ENCODE results near the gene REXO1. TPM values are rescaled to one million over a fixed set of nuclear protein-coding genes. Genes with fewer than 3 reads are reported as not detected.
A peak's percentile ranks its signal among the peaks of the same experiment; 100 is the strongest.

The REXO1 gene
- total and polyA plus RNA-seq, 2 experiments from 2014 or later, result 20.2 to 90.1 TPM

GRCh38 chr19:1828279-1829238 is 19.7 kb downstream of the REXO1 start (continued):
- TF ChIP-seq CREB1 (CRISPR knock-in tag; IDR thresholded peaks at IDR 0.05; ENCODE audit: low read depth), result no peak
- TF ChIP-seq STAT1 (IDR thresholded peaks at IDR 0.05; ENCODE audit: unreplicated experiment), result no peak
- TF ChIP-seq ZNF114 (CRISPR knock-in tag; IDR thresholded peaks at IDR 0.05), result no peak
- no peak for TF ChIP-seq NANOG (IDR thresholded peaks at IDR 0.05; ENCODE audit: borderline replicate concordance)
- TF ChIP-seq EZH2phosphoT487 (IDR thresholded peaks at IDR 0.05; ENCODE audit: unreplicated experiment), result no peak
- no peak for TF ChIP-seq ETS1 (IDR thresholded peaks at IDR 0.05)

- DNase-seq (ENCODE audit: low spot score), result no peak
- no peak for TF ChIP-seq CREB1 (CRISPR knock-in tag; IDR thresholded peaks at IDR 0.05; ENCODE audit: low read depth)
- H2AFZ ChIP-seq, result no peak overlapping the region
- H3K4me1 ChIP-seq (ENCODE audit: insufficient read depth), result no peaks in the 10 kb centered on the region
- H3K4me2 ChIP-seq, result no peak overlapping the region
- Mint-ChIP-seq H3K9me3 (no peaks in the 10 kb centered on the region), H3K27ac (no peak overlapping the region), H3K36me3 (ENCODE audit: low read depth) (peaks cover 17% of the 10 kb centered on the region), H3K4me3 (no peak overlapping the region), H3K27me3 (ENCODE audit: insufficient read depth, low read depth, poor library complexity) (peaks cover 10% of the 10 kb centered on the region), H3K4me1 (peaks cover 6% of the 10 kb centered on the region; the same call in 2 of the 3 replicates)
- peak overlapping the region; percentile 45; the same call in 1 of the 2 replicates for H3K27ac ChIP-seq (ENCODE audit: low read depth)
- no peaks in the 10 kb centered on the region for H3K36me3 ChIP-seq (ENCODE audit: insufficient read depth)
- H3K4me3 ChIP-seq, result no peak overlapping the region
- H3K27me3 ChIP-seq (ENCODE audit: insufficient read depth), result no peaks in the 10 kb centered on the region
- 0 out of 2 replicates have a peak, but pooled peaks cover 4% of the 10 kb centered on the region for H3F3A ChIP-seq (replicated peaks; ENCODE audit: low read depth)
- peak; percentile 2; the same call in 1 of the 3 replicates for ATAC-seq
- H3K9me2 ChIP-seq (ENCODE audit: insufficient read depth), result no peaks in the 10 kb centered on the region
- peaks cover 12% of the 10 kb centered on the region for H4K20me1 ChIP-seq (replicated peaks; ENCODE audit: insufficient read depth)
- H3K79me2 ChIP-seq (replicated peaks; ENCODE audit: insufficient read depth), result peaks cover 10% of the 10 kb centered on the region; the same call in 1 of the 2 replicates
Observed at GRCh38 chr19:1827566-1828278, 20.6 kb downstream of the REXO1 start.

- H3K4me3 Mint-ChIP-seq, result peak overlapping the region; percentile 52; the same call in 2 of the 3 replicates
- no peaks in the 10 kb centered on the region for H3K4me1 ChIP-seq (ENCODE audit: insufficient read depth)
- H3K79me2 ChIP-seq (replicated peaks; ENCODE audit: insufficient read depth), result peaks cover 10% of the 10 kb centered on the region; the same call in 1 of the 2 replicates
- DNase-seq (ENCODE audit: low spot score) (peak; percentile 69), ATAC-seq (peak; percentile 55)
- H3K4me2 ChIP-seq, result peak overlapping the region; percentile 51; the same call in 1 of the 2 replicates
- no peak overlapping the region for H3K4me3 ChIP-seq
- no peaks in the 10 kb centered on the region for H3K9me3 Mint-ChIP-seq
- H3K27me3 Mint-ChIP-seq (ENCODE audit: insufficient read depth, low read depth, poor library complexity), result peaks cover 7% of the 10 kb centered on the region
- H3K36me3 Mint-ChIP-seq (ENCODE audit: low read depth), result peaks cover 24% of the 10 kb centered on the region
- H3K27me3 ChIP-seq (ENCODE audit: insufficient read depth), result no peaks in the 10 kb centered on the region
- H4K20me1 ChIP-seq (replicated peaks; ENCODE audit: insufficient read depth), result peaks cover 12% of the 10 kb centered on the region
- H3K27ac Mint-ChIP-seq, result no peak overlapping the region
- H3F3A ChIP-seq (replicated peaks; ENCODE audit: low read depth), result 0 out of 2 replicates have a peak, but pooled peaks cover 4% of the 10 kb centered on the region
- H3K36me3 ChIP-seq (ENCODE audit: insufficient read depth), result no peaks in the 10 kb centered on the region
- no peaks in the 10 kb centered on the region for H3K9me2 ChIP-seq (ENCODE audit: insufficient read depth)
- H2AFZ ChIP-seq, result no peak overlapping the region
- H3K27ac ChIP-seq (ENCODE audit: low read depth), result peak overlapping the region; percentile 45; the same call in 1 of the 2 replicates
- peaks cover 6% of the 10 kb centered on the region; the same call in 2 of the 3 replicates for H3K4me1 Mint-ChIP-seq
- TF ChIP-seq ZNF114 (CRISPR knock-in tag; IDR thresholded peaks at IDR 0.05) (no peak), ZNF331 (CRISPR knock-in tag; IDR thresholded peaks at IDR 0.05; ENCODE audit: low read depth) (no peak), JUNB (IDR thresholded peaks at IDR 0.05; ENCODE audit: unreplicated experiment) (no peak), STAT1 (IDR thresholded peaks at IDR 0.05; ENCODE audit: unreplicated experiment) (no peak), CREB1 (CRISPR knock-in tag; IDR thresholded peaks at IDR 0.05; ENCODE audit: low read depth) (no peak), NANOG (IDR thresholded peaks at IDR 0.05; ENCODE audit: borderline replicate concordance) (no peak), POLR2AphosphoS5 (IDR thresholded peaks at IDR 0.05; ENCODE audit: low read depth) (no peak)
- TF ChIP-seq, protein P1, sequence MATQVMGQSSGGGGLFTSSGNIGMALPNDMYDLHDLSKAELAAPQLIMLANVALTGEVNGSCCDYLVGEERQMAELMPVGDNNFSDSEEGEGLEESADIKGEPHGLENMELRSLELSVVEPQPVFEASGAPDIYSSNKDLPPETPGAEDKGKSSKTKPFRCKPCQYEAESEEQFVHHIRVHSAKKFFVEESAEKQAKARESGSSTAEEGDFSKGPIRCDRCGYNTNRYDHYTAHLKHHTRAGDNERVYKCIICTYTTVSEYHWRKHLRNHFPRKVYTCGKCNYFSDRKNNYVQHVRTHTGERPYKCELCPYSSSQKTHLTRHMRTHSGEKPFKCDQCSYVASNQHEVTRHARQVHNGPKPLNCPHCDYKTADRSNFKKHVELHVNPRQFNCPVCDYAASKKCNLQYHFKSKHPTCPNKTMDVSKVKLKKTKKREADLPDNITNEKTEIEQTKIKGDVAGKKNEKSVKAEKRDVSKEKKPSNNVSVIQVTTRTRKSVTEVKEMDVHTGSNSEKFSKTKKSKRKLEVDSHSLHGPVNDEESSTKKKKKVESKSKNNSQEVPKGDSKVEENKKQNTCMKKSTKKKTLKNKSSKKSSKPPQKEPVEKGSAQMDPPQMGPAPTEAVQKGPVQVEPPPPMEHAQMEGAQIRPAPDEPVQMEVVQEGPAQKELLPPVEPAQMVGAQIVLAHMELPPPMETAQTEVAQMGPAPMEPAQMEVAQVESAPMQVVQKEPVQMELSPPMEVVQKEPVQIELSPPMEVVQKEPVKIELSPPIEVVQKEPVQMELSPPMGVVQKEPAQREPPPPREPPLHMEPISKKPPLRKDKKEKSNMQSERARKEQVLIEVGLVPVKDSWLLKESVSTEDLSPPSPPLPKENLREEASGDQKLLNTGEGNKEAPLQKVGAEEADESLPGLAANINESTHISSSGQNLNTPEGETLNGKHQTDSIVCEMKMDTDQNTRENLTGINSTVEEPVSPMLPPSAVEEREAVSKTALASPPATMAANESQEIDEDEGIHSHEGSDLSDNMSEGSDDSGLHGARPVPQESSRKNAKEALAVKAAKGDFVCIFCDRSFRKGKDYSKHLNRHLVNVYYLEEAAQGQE (IDR thresholded peaks at IDR 0.05; ENCODE audit: unreplicated experiment), result no peak
Observed at GRCh38 chr19:1826557-1827521, 21.4 kb downstream of the REXO1 start.
